22Rv1 (cell line): ENCODE results near the gene LRR1.

Experiments
- ZFX ChIP-seq: fragments of 450-650 bp; IDR thresholded peaks from 2 replicates; pipeline ENCODE4 v1.6.1; 2017; ENCODE audit warnings: antibody characterized with exemption, borderline replicate concordance
- TF ChIP-seq, protein P1 (sequence below): fragments of 450-650 bp; IDR thresholded peaks from 2 replicates; pipeline ENCODE4 v1.5.1; 2017; ENCODE audit warnings: mild to moderate bottlenecking

DNA sequence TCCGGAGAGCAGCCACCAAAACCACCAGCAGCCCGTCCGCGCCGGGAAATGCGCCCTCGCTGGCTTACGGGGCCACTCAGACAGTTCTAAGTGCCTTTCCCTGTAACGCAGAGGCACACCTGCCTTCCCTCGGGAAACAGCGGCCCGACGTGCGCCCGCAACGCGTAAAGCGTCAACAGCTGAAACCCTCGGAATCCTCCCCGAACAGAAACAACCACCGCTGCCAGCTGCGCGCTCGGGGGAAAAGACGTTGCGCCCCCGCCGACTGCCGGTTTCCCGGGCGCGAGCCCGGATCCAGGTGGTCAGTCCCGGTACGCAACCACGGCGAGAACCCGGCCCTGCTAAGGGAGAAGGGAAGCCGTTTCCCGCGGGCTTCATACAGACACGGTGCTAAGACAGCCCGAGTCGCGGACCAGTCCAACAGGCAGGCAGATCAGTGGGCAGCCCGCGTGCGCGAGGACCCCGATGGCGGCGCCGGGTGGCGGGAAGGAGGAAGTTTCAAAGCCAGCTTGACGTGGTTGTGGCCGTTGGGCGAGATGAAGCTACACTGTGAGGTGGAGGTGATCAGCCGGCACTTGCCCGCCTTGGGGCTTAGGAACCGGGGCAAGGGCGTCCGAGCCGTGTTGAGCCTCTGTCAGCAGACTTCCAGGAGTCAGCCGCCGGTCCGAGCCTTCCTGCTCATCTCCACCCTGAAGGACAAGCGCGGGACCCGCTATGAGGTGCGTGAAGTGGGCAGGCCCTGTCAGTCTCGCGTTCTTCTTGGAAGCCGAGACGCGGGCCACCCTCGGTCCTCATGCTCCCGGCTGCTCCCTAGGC lies at the start of gene LRR1:
- TF ChIP-seq, protein P1, sequence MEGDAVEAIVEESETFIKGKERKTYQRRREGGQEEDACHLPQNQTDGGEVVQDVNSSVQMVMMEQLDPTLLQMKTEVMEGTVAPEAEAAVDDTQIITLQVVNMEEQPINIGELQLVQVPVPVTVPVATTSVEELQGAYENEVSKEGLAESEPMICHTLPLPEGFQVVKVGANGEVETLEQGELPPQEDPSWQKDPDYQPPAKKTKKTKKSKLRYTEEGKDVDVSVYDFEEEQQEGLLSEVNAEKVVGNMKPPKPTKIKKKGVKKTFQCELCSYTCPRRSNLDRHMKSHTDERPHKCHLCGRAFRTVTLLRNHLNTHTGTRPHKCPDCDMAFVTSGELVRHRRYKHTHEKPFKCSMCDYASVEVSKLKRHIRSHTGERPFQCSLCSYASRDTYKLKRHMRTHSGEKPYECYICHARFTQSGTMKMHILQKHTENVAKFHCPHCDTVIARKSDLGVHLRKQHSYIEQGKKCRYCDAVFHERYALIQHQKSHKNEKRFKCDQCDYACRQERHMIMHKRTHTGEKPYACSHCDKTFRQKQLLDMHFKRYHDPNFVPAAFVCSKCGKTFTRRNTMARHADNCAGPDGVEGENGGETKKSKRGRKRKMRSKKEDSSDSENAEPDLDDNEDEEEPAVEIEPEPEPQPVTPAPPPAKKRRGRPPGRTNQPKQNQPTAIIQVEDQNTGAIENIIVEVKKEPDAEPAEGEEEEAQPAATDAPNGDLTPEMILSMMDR, result no peak; the same call in 1 of the 2 replicates
- no peak for TF ChIP-seq ZFX
